HG03108 (cell line): ENCODE measurements around the gene BAG5.
"Not testable (repeated sequence)": the region's sequence is repeated elsewhere in the genome, so short reads cannot be mapped to it uniquely, and the experiment has no call there.

ENCODE experiments used
- ATAC-seq: cut with Tn5 transposase; IDR thresholded peaks from one replicate; pipeline ENCODE4 v1.9.1; 2021; ENCODE audit warnings: moderate library complexity; ENCODE audit not compliant: unreplicated experiment

Gene BAG5, protein sequence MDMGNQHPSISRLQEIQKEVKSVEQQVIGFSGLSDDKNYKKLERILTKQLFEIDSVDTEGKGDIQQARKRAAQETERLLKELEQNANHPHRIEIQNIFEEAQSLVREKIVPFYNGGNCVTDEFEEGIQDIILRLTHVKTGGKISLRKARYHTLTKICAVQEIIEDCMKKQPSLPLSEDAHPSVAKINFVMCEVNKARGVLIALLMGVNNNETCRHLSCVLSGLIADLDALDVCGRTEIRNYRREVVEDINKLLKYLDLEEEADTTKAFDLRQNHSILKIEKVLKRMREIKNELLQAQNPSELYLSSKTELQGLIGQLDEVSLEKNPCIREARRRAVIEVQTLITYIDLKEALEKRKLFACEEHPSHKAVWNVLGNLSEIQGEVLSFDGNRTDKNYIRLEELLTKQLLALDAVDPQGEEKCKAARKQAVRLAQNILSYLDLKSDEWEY

DNA sequence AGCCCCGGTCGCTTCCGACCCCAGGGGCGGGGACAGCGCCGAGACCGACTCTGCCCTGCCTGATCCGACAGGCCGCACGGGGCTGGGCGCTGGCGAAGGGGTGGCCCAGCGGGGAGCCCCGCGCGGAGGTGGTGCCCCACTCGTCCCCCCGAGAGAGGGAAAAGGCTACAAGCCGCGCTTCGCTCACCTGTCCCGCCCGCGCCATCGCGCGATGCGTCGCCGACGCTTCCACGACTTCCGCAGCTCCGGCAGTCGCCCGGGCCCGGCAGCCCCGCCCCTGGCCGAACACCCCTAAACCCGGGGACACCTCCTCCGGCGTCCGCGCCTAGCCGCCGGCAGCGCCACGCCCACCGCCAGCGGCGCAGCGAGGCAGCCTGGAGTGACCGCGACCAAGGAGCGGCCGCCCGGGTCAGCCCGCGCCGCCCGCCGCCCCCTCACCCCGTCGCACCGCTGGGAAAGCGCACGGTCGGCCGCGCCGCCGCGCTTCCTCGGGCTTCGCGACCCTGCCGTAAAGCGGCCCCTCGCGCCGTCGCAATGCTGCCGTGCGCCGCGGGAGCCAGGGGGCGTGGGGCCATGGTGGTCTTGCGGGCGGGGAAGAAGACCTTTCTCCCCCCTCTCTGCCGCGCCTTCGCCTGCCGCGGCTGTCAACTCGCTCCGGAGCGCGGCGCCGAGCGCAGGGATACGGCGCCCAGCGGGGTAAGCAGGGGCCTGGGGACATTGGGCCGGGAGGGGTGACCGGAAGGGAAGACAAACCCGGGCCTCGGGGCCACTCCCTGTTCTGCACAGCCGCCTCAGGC, at the start of gene BAG5, which contains the start of gene COA8:
Gene BAG5, minus strand, starts transcription at position 229 of the 797 bp plus-strand sequence. CDS start 1,493 bp downstream, outside the sequence.
Gene COA8, plus strand, starts transcription at position 532 of the 797 bp plus-strand sequence. Its CDS starts 42 bp downstream, at position 574.
- ATAC-seq = peak; percentile 81

DNA sequence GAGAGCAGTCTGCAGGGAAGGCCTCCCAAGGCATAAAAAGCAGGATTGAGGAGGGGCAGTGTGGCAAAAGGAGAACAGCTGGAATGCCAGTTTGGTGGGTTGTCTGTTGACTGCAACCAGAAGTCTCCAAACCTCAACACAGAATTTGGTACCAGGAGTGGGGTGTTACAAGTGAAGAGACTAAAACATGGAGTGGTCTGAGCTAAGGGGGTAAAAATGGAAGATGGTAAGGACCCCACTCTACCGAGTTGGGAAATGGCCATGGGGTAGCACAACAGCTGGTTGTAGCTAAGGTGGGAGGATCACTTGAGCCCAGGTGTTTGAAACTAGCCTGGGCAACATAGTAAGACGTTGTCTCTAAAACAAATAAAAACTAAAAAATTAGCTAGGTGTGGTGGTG, 48.8 kb upstream of the BAG5 start:
- ATAC-seq = no peak

DNA sequence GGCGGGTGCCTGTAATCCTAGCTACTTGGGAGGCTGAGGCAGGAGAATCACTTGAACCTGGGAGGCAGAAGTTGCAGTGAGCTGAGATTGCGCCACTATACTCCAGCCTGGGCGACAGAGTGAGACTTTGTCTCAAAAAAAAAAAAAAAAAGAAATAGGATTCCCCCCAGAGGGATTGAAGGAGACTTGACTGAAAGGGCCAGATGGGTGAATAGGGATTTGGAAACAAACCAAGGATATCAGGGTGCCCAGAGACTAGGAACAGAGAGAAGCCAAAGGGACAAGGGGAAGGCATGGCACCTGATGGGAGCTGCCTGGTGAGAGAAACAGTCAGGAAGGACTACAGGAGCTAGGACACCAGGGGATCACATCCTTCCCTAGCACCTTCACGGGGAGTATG, 46.6 kb upstream of the BAG5 start:
- ATAC-seq = not testable (repeated sequence)

DNA sequence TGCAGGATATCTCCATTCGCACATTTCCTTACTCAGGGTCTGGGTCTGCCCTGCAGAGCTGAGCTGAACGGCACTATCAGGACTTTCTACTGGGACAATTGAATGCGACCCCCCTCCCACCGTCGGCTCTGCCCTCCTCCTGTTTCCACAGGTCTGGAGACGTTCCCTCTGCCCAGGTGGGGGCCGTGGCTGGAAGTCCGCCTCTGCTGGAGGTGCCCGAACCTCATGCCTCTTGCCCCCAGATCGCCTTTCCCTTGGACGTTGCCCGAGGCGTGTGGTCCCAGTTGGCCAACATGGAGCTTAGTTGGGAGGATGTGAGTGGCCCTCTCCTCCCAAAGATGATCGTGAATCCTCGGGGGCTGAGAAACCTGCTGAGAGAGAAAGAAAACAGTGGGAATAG, 45.4 kb upstream of the BAG5 start:
- ATAC-seq = no peak

DNA sequence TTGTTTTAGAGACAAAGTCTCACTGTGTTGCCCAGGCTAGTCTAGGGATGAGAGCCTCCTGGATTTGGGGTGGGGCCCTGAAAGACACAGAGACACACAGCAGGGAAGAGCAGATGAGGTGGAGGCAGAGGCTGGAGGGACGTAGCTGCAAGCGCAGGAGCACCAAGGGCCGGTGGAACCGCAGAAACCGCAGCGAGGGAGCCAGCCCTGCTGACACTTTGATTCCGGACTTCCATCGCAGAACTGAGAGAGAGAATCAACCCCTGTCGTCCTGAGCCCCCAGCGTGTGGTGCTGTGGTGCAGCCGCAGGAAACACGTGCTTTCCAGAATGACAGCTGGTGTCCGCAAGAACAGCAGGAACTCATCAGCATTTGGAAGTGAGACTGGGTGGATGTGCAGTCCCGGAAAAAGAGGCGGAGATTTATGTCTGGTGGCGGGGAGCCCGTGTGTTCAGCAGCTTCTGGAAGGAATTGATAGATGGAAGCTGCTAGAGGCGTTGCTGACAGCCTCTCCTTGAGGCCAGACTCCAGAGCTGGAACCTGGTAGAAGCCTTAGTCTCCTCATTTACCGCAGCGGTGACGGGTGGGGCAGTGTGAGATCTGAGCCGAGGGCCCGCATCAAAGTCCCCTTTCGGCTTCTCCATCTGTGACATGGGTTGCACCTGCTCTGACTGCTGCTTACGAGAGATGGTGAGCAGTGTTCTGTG, 44.7 kb upstream of the BAG5 start:
- peak; percentile 78 for ATAC-seq

DNA sequence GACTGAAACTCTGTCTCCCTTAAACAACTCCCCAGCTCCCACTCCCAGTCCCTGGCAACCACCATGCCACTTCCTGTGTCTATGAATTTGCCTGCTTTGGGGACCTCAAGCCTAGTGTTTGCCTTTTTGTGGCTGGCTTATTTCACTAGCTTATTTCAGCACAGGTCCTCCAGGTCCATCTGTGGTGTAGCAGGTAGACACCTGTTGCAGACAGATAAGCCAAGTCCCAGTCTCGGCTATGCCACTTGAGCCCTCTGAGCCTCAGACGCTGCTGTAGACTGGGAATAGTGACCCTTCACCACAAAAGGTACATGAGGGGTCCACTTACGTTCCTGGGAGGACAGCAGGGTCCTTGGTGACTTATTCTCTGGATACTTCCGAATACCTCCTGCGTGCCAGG, 42.2 kb upstream of the BAG5 start:
- no peak for ATAC-seq

DNA sequence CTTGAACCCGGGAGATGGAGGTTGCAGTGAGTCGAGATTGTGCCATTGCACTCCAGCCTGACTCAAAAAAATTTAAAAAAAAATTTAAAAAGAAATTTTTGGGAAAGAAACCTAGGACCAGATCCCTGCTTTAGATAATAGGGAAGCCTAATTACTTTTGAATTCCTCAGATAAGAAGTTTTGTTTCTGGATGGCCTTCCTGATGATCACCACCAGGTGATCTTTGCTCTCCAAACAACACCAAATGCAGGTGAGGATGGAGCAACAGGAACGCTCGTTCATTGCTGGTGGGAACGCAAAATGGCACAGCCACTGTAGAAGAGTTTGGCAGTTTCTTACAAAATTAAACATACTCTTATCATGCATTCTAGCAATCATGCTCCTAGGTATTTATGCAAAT, 38.0 kb upstream of the BAG5 start:
- ATAC-seq = no peak

DNA sequence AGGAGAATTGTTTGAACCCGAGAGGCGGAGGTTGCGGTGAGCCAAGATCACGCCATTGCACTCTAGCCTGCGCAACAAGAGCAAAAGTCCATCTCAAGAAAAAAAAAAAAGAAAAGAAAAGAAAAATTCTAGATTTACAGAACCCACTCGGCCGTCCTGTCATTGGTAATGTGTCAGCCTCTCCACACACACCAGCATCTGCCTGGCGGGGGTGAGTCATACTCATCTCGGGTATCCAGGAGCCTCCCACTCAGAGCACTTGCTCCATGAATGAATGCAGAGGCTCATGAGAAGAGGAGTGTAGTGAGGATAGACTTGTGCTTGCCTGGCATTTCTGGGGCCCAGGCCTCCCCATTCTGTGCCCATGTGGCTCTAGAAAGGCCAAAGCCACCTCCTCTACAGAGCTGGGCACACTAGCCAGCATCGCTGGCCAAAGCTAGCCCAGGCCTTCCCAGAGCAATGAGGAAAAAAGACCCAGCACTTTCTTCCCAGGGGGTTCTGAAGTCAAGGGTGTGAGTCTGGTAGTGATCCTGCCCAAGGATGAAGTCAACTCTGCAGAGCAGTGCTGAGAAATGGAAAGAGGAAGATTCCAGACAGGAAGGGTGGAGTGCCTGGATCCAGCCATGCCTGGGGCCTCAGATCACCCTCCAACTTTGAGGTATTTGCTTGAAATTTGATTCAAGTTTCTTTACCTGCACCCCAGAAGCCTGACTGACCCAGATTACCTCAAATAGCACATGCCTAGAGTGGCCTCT, 35.3 kb upstream of the BAG5 start:
- ATAC-seq = no peak

DNA sequence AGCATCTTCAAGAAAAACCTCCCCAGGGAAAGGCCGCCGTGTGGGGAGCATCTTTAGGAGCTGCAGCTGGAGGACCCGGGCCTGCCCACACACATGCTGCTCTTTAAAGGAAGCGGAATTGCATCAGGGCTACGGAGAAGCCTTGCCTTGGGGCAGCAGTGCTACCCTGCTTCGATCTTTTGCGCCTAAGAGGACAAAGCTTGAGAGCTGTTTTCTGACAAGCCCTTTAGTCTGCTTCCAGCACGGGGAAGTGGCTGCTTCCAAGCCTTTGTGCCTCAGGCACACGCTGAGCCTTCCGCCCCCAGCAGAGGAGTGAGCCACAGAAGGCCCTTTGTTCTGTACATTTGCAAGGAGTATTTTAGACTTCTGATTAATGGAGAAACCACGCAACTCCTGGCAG, 31.8 kb upstream of the BAG5 start:
- ATAC-seq = no peak

DNA sequence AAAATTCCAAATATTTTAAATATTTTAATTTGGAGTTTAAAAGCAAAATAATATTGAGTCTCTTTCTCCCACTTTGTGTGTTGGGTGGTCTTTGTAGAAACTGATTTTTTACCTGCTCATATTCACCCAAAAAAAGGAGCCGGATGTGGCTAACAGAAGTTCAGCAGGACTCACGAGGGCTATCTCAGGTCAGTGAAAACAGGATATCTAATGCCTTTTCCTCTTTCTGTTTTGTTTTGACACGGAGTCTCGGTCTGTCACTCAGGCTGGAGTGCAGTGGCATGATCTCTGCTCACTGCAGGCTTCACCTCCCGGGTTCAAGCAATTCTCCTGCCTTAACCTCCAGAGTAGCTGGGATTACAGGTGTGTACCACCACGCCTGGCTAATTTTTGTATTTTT, 31.1 kb upstream of the BAG5 start:
- ATAC-seq = peak; percentile 91

DNA sequence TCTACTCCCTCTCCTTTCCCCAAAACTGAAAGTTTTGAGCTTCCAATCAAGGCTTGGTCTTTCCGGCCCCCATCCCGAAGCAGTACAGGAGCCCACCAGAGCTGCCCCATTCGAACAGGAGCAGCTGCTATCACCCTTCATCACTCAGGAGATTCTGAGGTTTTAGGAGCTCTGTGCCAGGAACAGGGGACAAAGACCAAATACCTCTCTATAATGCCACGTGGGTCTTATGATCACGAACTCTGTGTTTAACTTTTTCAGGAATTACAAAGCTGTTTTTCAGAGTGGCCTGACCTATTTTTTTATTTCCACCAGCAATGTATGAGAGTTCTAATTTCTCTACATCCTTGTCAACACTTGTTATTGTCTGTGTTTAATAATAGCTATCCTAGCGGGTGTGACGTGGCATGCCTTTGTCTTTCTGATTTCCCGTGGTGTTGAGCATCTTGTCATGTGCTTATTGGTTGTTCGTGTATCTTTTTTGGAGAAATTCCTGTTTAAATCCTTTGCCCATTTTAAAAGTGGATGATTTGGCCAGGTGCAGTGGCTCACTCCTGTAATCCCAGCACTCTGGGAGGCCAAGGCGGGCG, 22.0 kb upstream of the BAG5 start:
- ATAC-seq = no peak

DNA sequence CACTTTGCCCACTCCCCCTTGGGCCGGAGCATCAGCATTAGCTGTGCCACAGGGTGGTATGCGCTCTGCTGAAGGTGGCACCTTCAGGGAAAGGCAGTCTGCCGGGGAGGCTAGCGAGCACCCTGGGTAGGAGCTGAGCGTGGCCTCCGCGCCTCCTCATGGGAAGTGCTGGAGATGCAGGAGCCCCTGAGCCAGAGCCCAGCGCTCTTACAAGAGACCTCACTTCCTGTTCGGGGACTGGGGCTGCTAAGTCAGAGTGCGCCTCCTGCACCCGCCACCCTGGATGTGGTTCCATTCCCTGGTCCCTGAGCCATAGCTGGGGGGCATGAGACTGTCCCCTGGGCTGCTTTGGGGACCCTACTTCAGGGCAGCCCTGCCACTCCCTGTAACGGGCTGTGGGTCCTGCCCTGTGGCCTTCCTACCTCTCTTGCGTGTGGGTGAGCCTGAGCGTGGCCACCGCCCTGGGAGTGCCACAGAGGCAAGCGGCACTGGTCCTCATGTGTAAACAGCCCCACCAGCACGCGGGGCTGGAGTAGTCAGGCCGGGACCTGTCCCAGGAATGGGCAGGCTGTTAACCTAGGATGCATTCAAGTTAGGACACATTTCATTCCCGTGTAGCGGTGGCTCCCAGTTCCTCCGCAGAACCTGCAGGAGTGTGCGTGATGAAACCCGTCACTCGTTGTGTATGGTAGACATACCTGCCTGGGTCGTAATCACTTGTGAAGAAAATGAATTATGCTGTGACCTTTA, 19.7 kb upstream of the BAG5 start:
- no peak for ATAC-seq

DNA sequence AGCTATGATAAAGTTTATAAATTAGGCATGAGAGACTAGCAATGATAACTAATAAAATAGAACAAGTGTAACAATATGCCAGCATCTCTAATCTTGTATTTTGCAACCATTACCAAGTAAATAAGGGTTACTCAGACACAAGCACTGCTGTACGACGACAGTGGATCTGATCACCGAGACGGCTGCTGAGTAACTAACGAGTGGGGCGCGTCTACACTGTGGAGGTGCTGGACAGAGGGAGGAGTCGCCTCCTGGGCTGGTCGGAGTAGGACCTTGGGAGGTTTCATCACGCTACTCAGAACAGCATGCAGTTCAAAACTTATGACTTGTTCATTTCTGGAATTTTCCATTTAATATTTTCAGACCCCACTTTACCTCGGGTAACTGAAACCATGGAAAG, 18.7 kb upstream of the BAG5 start:
- no peak for ATAC-seq

DNA sequence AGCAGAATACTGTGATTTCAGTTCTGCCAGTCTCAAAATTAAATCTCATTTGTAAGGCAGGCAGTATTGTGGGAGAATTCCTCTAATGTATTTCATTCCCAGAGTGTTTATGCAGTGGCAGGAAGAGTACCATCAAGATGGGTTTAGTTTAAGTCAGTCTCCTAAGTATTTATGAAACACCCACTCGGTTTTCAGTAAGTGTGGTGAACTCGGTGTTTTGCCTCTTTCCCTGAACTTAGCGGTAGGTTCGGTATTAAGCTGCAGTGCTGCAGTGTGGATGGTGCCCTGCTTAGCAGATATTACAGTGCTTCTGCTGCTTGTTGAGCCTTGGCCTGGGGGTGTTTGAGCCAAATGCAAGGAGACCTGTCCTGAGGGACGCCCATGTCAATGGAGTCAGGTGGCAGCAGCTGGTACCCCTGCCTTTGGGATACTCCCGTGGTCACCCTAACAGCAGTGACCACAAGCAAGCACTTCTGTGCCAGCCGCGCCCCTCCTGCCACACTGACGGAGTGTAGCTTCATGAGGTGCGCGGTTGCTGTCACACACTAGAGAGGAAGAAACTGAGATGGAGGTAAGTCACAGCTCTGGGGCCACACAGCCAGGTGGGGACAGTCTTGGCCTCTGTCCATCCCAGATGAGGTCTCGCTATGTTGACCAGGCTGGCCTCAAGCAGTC, 16.1 kb upstream of the BAG5 start:
- no peak for ATAC-seq

DNA sequence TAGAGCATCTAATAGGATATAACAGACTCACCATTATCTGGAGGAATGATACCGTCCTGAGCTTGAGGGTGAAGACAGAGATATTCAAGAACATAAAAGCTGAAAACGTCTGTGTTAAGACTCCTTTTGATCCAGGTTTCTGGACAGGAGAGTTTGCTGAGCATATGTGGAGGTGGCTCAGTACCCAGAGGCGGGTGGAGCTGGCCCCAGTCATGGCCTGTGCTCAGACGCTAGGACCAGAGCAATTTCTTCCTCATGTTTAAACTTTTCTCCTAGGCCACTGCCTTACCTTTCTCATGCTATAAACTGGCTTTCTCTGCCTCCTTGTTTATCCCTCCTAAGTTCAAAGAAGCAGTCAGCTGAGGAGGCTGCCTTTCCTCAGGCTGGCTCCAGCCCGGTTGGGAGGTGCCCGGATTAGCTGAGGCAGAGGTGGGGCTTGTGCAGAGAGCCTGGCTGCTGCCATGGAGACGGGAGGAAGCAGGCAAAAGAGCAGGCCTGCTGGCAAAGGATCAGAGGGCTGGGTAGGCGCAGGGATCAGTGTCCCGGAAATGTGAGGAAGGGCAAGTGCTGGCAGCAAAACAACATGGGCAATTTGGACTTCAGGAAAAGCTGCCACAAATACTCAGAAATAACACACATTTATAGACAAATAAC, 14.0 kb upstream of the BAG5 start:
- no peak for ATAC-seq

DNA sequence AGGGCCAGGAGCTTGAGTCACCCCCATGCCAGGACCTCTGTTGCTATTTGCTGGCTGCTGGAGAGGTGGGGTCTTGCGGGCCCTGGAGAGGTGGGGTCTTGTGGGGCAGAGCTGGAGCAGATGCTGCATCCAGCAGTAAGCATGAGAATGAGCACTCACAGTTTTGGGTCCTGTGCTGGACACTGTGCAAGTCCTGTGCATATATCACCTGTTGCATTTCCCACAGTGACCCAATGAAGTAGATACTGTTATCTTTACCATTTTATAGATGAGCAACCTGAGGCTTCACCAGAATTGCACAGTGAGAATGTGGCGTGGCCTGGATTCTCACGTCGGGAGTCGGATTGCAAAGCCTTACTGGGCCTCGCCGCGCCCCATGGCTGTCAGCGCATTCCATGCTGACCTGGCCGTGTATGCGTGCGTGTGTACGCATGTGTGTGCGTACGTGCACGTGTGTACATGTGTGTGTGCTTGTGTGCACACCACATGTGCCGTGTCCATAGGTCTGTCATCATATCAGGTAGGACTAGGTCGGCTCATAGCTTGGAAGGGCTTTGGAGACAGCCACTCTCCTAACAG, 12.3 kb upstream of the BAG5 start:
- no peak for ATAC-seq

DNA sequence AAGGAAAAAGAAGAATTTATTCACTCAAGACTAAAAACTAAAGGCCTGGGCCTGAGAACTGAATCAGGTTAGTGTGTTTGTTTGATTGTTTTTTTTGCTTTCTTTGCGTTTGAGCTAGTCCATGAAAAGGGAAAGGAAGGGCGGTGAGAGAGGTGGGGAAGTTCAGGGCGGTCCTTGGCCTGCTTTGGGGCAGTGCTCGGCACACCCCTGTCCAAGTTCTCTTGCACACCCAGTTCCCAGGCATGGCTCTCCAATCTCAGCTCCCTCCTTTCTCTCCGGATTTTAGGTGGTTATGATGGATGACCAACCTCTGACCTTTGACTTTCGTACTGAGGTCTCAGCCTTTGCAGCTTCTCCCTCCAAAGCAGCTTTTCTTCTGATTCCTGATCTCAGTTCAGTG, 11.6 kb upstream of the BAG5 start:
- ATAC-seq = no peak

DNA sequence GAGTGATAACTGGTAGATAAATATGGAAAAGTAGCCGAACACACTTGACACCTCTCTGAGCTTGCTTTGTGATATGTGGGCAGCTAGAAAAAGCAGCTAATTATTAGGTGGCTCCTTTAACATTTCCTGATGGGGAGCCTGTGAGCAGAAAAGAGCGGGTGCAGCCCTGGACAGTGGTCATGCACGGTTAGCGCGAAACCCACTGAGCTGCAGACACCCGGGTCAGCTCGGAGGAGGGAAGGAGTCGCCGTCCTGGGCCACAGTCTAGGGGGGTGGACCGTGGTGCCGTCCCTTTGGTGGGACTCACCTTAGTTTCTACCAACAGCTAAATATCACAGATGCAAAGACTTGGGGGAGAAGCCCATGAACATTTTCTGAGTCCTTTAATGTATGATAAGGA, 7.0 kb upstream of the BAG5 start:
- no peak for ATAC-seq
